ENCODE data around the gene USHBP1.

USHBP1 gene

GRCh38 chr19:17286263-17286662 is 21.7 kb upstream of the USHBP1 start:
- DNase-seq (ENCODE audit: low read depth in 2 of 2) = no peak
- TF ChIP-seq, protein P1, sequence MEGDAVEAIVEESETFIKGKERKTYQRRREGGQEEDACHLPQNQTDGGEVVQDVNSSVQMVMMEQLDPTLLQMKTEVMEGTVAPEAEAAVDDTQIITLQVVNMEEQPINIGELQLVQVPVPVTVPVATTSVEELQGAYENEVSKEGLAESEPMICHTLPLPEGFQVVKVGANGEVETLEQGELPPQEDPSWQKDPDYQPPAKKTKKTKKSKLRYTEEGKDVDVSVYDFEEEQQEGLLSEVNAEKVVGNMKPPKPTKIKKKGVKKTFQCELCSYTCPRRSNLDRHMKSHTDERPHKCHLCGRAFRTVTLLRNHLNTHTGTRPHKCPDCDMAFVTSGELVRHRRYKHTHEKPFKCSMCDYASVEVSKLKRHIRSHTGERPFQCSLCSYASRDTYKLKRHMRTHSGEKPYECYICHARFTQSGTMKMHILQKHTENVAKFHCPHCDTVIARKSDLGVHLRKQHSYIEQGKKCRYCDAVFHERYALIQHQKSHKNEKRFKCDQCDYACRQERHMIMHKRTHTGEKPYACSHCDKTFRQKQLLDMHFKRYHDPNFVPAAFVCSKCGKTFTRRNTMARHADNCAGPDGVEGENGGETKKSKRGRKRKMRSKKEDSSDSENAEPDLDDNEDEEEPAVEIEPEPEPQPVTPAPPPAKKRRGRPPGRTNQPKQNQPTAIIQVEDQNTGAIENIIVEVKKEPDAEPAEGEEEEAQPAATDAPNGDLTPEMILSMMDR (IDR thresholded peaks at IDR 0.05; ENCODE audit: low read depth, low read length) = no peak
- no peak overlapping the region for H3K4me3 ChIP-seq (replicated peaks in 1 of 2; ENCODE audit: low read depth in 2 of 2, low read length in 2 of 2)

GRCh38 chr19:17285415-17286135 is 21.0 kb upstream of the USHBP1 start:
- H3K4me3 ChIP-seq (replicated peaks in 1 of 2; ENCODE audit: low read depth in 2 of 2, low read length in 2 of 2) = no peak overlapping the region
- TF ChIP-seq, protein P1 (IDR thresholded peaks at IDR 0.05; ENCODE audit: low read depth, low read length) = no peak

GRCh38 chr19:17283504-17283996 is 19.0 kb upstream of the USHBP1 start:
- H3K4me3 ChIP-seq (replicated peaks in 1 of 2; ENCODE audit: low read depth in 2 of 2, low read length in 2 of 2) = no peak overlapping the region
- TF ChIP-seq, protein P1 (IDR thresholded peaks at IDR 0.05; ENCODE audit: low read depth, low read length) = no peak
- DNase-seq (ENCODE audit: low read depth in 2 of 2) = no peak

More at GRCh38 chr19:17285415-17286135, 21.0 kb upstream of the USHBP1 start:
- no peak for DNase-seq (ENCODE audit: low read depth in 2 of 2)

DNA sequence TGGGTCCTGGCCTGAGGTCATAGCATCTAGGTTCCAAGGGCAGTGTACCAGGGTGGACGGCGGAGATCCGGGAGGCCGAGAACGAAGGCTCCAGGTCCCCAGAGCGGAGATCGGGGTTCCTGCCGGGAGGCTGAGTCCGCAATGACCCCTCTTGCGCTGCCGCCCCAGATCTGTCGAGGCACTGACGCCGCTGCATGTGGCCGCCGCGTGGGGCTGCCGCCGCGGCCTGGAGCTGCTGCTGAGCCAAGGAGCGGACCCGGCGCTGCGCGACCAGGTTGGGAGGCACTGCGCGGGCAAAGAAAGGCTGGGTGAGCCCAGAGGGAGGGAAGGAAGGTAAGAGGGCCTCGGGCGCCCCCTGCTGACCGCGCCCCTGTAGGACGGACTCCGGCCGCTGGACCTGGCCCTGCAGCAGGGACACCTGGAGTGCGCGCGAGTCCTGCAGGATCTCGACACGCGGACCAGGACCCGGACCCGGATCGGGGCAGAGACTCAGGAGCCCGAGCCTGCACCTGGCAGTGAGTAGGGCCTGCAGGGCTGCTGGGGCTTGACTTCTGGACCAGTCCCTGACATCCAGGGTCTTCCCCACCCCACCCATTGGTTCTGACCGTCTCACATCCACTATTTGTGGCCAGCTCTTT is 18.1 kb upstream of the USHBP1 start:
- TF ChIP-seq, protein P1 (IDR thresholded peaks at IDR 0.05; ENCODE audit: low read depth, low read length) = peak; percentile 91
- H3K4me3 ChIP-seq (replicated peaks in 1 of 2; ENCODE audit: low read depth in 2 of 2, low read length in 2 of 2) = peak overlapping the region; percentile 21 to 33
- peak; percentile 78 to 80 for DNase-seq (ENCODE audit: low read depth in 2 of 2)

GRCh38 chr19:17281391-17282304 is 17.1 kb upstream of the USHBP1 start, which contains the start of gene ANKLE1:
Gene ANKLE1, plus strand, starts transcription at chr19:17281901. Its CDS starts 20 bp downstream, at chr19:17281921.
- TF ChIP-seq, protein P1 (IDR thresholded peaks at IDR 0.05; ENCODE audit: low read depth, low read length) = no peak
- H3K4me3 ChIP-seq (replicated peaks in 1 of 2; ENCODE audit: low read depth in 2 of 2, low read length in 2 of 2) = peak within 1 kb of the TSS; percentile 27 to 33
- no peak for DNase-seq (ENCODE audit: low read depth in 2 of 2)

DNA sequence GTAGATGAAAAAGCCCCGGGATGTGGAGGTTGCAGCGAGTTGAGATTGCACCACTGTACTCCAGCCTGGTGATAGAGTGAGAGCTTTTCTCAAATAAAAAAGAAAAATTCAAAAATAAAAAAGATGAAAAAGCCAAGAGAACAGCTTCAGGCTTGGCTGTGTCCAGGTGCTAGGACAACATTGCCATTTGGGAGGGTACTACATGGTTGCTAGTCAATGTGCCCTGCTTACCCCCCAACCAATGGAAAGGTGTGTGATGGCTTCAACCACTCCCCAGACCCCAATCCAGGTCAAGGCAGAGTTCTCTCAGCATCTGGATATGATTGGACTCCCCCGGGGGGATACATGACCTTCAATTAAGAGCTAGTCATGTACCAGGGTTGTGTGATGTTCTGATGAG is 14.9 kb upstream of the USHBP1 start:
- no peak for DNase-seq (ENCODE audit: low read depth in 2 of 2)
- TF ChIP-seq, protein P1 (IDR thresholded peaks at IDR 0.05; ENCODE audit: low read depth, low read length) = no peak
- H3K4me3 ChIP-seq (replicated peaks in 1 of 2; ENCODE audit: low read depth in 2 of 2, low read length in 2 of 2) = no peak overlapping the region
